ENCODE results near the gene BCAS3.

Gene BCAS3

GRCh38 chr17:61128661-61129115 lies 451.0 kb downstream of the BCAS3 start:
- Mint-ChIP-seq H3K27me3 (no peaks in the 10 kb centered on the region), H3K36me3 (ENCODE audit: low read depth) (no peaks in the 10 kb centered on the region), H3K4me3 (no peak overlapping the region), H3K9me3 (no peaks in the 10 kb centered on the region), H3K4me1 (ENCODE audit: low read depth) (peaks cover 15% of the 10 kb centered on the region), H3K27ac (no peak overlapping the region)
- no peak for DNase-seq

DNA sequence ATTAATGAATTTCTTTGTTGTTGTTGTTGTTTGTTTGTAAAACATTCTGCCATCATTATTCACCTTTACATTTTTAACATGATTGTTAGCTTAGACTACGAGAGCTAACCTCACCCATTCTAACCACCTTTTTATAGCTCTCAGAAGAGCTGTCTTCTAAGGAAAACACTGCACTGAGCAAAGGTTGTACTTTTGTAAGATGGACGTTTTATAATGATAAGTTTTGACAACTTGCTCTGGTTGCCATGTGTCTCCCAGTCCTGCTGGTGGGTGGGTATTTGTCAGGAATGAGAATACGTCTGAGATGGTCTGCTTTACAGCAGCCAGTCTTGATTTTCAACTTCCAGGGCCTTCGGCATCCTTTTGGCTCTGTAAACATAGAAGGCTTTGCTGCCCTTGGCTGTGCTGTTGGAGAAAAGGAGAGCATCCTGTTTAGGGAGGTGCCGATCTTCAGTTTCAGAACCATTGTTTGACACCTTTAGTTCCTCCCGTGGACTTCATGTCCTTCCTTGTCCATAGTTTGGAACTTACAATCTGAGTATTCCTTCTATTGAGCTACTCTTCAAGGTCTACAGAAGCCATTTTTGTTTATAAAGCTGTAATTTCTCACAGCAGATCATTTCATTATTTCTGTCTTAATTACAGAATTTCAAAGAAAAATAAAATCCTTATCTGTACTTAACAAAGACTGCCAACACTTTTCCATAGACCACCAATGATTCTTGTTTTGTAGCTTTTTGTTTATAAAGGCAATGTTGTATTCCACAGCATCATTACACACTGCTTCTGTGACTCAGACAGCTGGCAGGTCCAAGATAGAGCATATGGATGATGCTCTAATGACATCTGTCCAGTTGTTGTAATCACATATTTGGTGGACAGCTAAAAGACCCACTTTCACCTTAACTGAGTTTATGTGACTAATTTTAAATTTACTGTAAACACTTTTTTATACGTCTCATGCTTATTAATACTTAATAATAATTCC lies 451.9 kb downstream of the BCAS3 start:
- DNase-seq: no peak
- Mint-ChIP-seq H3K27me3 (no peaks in the 10 kb centered on the region), H3K4me1 (ENCODE audit: low read depth) (peaks cover 15% of the 10 kb centered on the region), H3K9me3 (no peaks in the 10 kb centered on the region), H3K36me3 (ENCODE audit: low read depth) (no peaks in the 10 kb centered on the region), H3K27ac (no peak overlapping the region), H3K4me3 (no peak overlapping the region)

DNA sequence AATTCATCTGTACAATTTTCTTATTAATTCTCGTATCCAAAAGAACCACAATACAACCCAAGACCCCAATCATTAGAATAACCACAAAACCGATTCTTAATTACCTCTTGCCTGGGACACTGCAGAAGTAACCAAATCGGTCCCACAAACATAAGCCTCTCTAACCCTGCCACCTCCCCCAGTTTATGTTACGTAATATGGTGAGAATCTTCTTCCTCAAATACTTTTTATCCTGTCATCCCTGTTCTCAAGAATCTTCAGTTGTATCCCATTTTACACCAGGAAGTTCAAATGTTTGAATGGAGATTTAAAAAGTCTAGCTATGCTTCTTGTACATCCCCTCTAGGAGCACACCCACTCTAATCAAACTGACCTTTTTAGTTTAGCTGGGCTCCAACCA lies 452.7 kb downstream of the BCAS3 start:
- H3K27me3 Mint-ChIP-seq: no peaks in the 10 kb centered on the region
- H3K4me1 Mint-ChIP-seq (ENCODE audit: low read depth): peaks cover 15% of the 10 kb centered on the region
- no peak overlapping the region for H3K27ac Mint-ChIP-seq
- H3K9me3 Mint-ChIP-seq: no peaks in the 10 kb centered on the region
- H3K4me3 Mint-ChIP-seq: no peak overlapping the region
- no peaks in the 10 kb centered on the region for H3K36me3 Mint-ChIP-seq (ENCODE audit: low read depth)
- DNase-seq: no peak

- H3K36me3 Mint-ChIP-seq (ENCODE audit: low read depth): no peaks in the 10 kb centered on the region
- DNase-seq: no peak
- H3K27me3 Mint-ChIP-seq: no peaks in the 10 kb centered on the region
- H3K9me3 Mint-ChIP-seq: no peaks in the 10 kb centered on the region
- no peak overlapping the region for H3K4me3 Mint-ChIP-seq
- no peak overlapping the region for H3K27ac Mint-ChIP-seq
- H3K4me1 Mint-ChIP-seq (ENCODE audit: low read depth): peaks cover 15% of the 10 kb centered on the region
These were observed 453.9 kb downstream of the BCAS3 start for GRCh38 chr17:61131585-61131984.

GRCh38 chr17:61132524-61132923 lies 454.9 kb downstream of the BCAS3 start:
- H3K9me3 Mint-ChIP-seq: no peaks in the 10 kb centered on the region
- H3K4me3 Mint-ChIP-seq: no peak overlapping the region
- H3K36me3 Mint-ChIP-seq (ENCODE audit: low read depth): no peaks in the 10 kb centered on the region
- H3K27ac Mint-ChIP-seq: no peak overlapping the region
- H3K27me3 Mint-ChIP-seq: no peaks in the 10 kb centered on the region
- no peak for DNase-seq
- peaks cover 15% of the 10 kb centered on the region for H3K4me1 Mint-ChIP-seq (ENCODE audit: low read depth)

DNA sequence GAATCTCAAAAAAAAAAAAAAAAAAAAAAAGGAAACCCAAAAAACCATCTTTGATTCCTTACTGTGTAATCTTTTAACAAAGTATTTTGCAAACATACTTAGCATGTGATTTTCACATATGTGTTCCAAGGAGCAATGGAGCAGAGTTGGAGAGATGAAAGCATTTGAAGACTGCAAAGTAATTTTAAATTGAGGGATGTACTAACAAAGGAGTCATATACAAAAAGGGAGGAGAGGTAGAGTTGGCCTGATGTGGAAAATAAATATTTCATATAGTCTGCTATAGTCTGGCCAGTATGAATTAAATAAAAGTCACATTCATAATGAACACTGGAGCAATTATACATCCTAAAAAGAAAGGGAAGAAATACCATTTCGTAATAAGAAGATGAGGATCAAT lies 456.2 kb downstream of the BCAS3 start:
- Mint-ChIP-seq H3K4me1 (ENCODE audit: low read depth) (peaks cover 16% of the 10 kb centered on the region), H3K4me3 (no peak overlapping the region), H3K36me3 (ENCODE audit: low read depth) (no peaks in the 10 kb centered on the region), H3K9me3 (no peaks in the 10 kb centered on the region), H3K27ac (no peak overlapping the region), H3K27me3 (no peaks in the 10 kb centered on the region)
- DNase-seq: no peak

GRCh38 chr17:61134551-61135235 lies 457.0 kb downstream of the BCAS3 start:
- no peak overlapping the region for H3K27ac Mint-ChIP-seq
- peaks cover 21% of the 10 kb centered on the region for H3K4me1 Mint-ChIP-seq (ENCODE audit: low read depth)
- DNase-seq: no peak
- H3K9me3 Mint-ChIP-seq: no peaks in the 10 kb centered on the region
- no peaks in the 10 kb centered on the region for H3K27me3 Mint-ChIP-seq
- H3K4me3 Mint-ChIP-seq: no peak overlapping the region
- no peaks in the 10 kb centered on the region for H3K36me3 Mint-ChIP-seq (ENCODE audit: low read depth)

GRCh38 chr17:61135782-61136181 lies 458.1 kb downstream of the BCAS3 start:
- H3K27ac Mint-ChIP-seq: peak overlapping the region; percentile 7
- no peaks in the 10 kb centered on the region for H3K9me3 Mint-ChIP-seq
- H3K4me3 Mint-ChIP-seq: no peak overlapping the region
- no peaks in the 10 kb centered on the region for H3K36me3 Mint-ChIP-seq (ENCODE audit: low read depth)
- no peaks in the 10 kb centered on the region for H3K27me3 Mint-ChIP-seq
- DNase-seq: no peak
- peaks cover 24% of the 10 kb centered on the region for H3K4me1 Mint-ChIP-seq (ENCODE audit: low read depth)

GRCh38 chr17:61136296-61136695 lies 458.6 kb downstream of the BCAS3 start:
- H3K4me1 Mint-ChIP-seq (ENCODE audit: low read depth): peaks cover 24% of the 10 kb centered on the region
- no peak overlapping the region for H3K4me3 Mint-ChIP-seq
- H3K36me3 Mint-ChIP-seq (ENCODE audit: low read depth): no peaks in the 10 kb centered on the region
- no peak for DNase-seq
- H3K9me3 Mint-ChIP-seq: no peaks in the 10 kb centered on the region
- H3K27ac Mint-ChIP-seq: no peak overlapping the region
- no peaks in the 10 kb centered on the region for H3K27me3 Mint-ChIP-seq

DNA sequence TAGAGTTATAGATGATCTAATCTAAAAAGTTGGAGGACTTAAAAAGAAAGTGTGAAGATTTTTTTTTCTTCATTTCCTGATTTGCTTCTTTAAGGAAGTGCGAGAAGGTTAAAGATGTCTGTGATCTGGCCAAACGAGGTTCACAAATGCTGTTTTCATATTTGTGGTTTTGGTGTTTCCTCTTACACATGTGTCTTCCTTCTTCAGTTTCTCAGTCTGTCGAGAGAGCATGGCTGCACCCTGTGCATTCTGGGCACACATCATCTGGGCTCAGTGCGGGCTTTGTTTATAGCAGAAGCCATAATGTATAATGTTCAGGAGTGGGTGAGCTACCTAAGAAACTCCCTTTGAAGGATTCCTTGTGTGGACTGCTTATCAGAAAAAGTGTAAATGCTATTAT lies 461.6 kb downstream of the BCAS3 start:
- H3K4me3 Mint-ChIP-seq: peak overlapping the region; percentile 39
- no peaks in the 10 kb centered on the region for H3K36me3 Mint-ChIP-seq (ENCODE audit: low read depth)
- no peaks in the 10 kb centered on the region for H3K9me3 Mint-ChIP-seq
- peaks cover 18% of the 10 kb centered on the region for H3K4me1 Mint-ChIP-seq (ENCODE audit: low read depth)
- no peaks in the 10 kb centered on the region for H3K27me3 Mint-ChIP-seq
- DNase-seq: peak; percentile 38
- peak overlapping the region; percentile 82 for H3K27ac Mint-ChIP-seq

GRCh38 chr17:61140081-61140786 lies 462.6 kb downstream of the BCAS3 start:
- Mint-ChIP-seq H3K9me3 (no peaks in the 10 kb centered on the region), H3K36me3 (ENCODE audit: low read depth) (no peaks in the 10 kb centered on the region), H3K27me3 (no peaks in the 10 kb centered on the region), H3K27ac (no peak overlapping the region), H3K4me3 (no peak overlapping the region), H3K4me1 (ENCODE audit: low read depth) (peaks cover 18% of the 10 kb centered on the region)
- DNase-seq: no peak

GRCh38 chr17:61143026-61143425 lies 465.4 kb downstream of the BCAS3 start:
- H3K4me3 Mint-ChIP-seq: no peak overlapping the region
- H3K36me3 Mint-ChIP-seq (ENCODE audit: low read depth): no peaks in the 10 kb centered on the region
- no peaks in the 10 kb centered on the region for H3K27me3 Mint-ChIP-seq
- peaks cover 18% of the 10 kb centered on the region for H3K4me1 Mint-ChIP-seq (ENCODE audit: low read depth)
- no peak for DNase-seq
- H3K9me3 Mint-ChIP-seq: no peaks in the 10 kb centered on the region
- H3K27ac Mint-ChIP-seq: no peak overlapping the region

- no peaks in the 10 kb centered on the region for H3K36me3 Mint-ChIP-seq (ENCODE audit: low read depth)
- no peak overlapping the region for H3K4me3 Mint-ChIP-seq
- H3K27me3 Mint-ChIP-seq: no peaks in the 10 kb centered on the region
- no peak overlapping the region for H3K27ac Mint-ChIP-seq
- no peaks in the 10 kb centered on the region for H3K9me3 Mint-ChIP-seq
- peaks cover 8% of the 10 kb centered on the region for H3K4me1 Mint-ChIP-seq (ENCODE audit: low read depth)
- DNase-seq: no peak
These were observed 466.5 kb downstream of the BCAS3 start for GRCh38 chr17:61144137-61144536.

- Mint-ChIP-seq H3K4me3 (no peak overlapping the region), H3K27ac (no peak overlapping the region), H3K27me3 (no peaks in the 10 kb centered on the region), H3K36me3 (ENCODE audit: low read depth) (no peaks in the 10 kb centered on the region), H3K4me1 (ENCODE audit: low read depth) (peaks cover 5% of the 10 kb centered on the region), H3K9me3 (no peaks in the 10 kb centered on the region)
- DNase-seq: no peak
These were observed 467.2 kb downstream of the BCAS3 start for GRCh38 chr17:61144617-61145564.

Data from activated T-cell treated with anti-CD3 and anti-CD28 coated beads, Interleukin-2, amount 50 U/mL, for 24 hours (primary cell).